HG02610 (cell line): ENCODE measurements around the gene TMEM125.

Experiments used
- ATAC-seq: cut with Tn5 transposase; IDR thresholded peaks from one replicate; pipeline ENCODE4 v1.9.1; 2021; ENCODE audit warnings: mild to moderate bottlenecking, moderate library complexity; ENCODE audit not compliant: unreplicated experiment

TMEM125 gene

DNA sequence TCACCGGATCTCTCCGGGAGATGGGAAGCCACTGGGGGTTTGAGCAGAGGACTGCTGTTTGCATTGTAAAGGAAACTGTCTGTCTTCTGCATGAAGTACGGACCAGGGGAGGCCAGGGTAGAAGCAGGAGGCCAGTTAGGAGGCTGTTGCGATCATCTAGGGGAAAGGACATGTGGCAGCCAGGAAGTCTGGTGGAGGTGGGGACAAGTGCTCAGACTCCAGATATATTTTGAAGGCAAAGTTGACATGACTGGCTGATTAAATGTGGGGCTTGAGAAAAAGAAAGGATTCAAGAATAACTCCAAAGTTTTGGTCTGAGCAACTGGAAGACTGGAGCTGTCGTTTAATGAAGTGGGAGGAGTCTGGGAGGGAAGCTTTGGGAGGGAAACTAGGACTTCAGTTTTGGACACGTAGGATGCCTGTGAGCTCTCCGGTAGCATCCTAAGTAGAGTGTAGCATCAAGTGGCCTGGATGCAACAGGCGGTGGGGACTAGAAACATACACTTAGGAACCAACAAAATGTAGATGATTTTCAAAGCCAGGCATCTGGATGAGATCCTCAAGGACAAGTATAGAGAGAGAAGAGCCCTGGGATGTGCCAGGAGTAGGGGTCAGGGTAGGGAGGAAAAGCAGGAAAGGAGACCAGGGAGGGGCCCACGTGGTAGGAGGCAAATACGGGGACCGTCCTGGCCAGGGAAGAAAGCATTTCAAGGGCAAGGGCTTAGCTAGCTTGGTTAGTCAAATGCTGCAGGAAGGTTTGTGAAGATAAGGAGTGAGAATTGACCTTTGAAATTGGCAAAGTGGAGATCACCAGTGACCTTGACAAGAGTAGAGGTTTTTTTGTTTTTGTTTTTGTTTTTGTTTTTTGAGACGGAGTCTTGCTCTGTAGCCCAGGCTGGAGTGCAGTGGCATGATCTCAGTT lies 19.3 kb downstream of the TMEM125 start:
- ATAC-seq = no peak

DNA sequence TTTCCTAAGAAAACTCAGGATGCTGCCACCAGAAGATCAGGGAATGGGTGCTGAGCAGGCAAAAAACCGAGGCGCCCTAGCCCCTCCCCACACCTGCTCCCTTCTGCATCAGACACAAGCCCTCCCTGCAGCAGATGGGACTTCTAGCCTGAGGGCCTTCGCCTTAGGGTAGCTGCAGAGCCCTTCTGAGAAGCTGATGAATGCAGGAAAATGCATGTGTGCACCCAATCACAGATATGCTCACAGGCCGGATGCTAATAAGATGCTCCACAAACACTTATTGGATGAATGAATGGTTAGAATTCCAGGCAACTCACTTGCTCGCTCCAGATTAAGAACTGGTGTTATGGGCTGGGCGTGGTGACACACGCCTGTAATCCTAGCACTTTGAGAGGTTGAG lies 22.4 kb downstream of the TMEM125 start:
- ATAC-seq = no peak

DNA sequence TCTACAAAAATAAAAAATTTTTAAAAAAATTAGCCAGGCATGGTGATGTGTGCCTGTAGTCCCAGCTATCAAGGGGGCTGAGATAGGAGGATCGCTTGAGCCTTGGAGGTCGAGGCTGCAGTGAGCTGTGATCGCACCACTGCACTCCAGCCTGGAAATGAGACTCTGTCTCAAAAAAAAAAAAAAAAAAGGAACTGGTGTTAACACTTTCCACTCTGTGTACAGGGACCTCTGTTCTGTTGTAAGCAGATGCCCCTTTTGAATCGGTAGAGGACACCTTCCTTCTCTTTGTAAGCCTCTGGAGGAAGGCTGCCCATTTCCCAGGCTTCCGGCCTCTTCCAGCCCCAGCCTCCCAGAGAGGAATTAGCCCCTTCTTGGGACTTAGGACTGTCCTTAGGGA lies 22.9 kb downstream of the TMEM125 start:
- no peak for ATAC-seq

DNA sequence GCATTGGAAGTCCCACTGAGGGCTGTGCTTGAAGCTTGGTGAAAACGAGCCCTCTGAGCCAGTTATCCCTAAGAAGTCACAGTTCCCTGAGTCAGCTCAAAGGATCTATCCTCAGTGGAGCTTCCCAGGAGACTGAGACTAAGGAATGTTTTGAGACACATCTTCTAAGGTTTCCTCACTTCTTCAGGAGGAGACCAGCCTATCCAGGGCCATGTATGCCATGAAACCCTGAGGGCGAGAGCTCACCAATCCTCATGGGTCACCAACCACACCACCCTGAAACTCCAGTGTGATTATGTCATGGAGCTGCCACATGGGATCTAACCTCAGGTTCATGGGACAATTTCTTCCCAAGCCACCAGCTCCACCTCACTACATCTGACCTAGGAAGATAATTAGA lies 23.4 kb downstream of the TMEM125 start:
- no peak for ATAC-seq

DNA sequence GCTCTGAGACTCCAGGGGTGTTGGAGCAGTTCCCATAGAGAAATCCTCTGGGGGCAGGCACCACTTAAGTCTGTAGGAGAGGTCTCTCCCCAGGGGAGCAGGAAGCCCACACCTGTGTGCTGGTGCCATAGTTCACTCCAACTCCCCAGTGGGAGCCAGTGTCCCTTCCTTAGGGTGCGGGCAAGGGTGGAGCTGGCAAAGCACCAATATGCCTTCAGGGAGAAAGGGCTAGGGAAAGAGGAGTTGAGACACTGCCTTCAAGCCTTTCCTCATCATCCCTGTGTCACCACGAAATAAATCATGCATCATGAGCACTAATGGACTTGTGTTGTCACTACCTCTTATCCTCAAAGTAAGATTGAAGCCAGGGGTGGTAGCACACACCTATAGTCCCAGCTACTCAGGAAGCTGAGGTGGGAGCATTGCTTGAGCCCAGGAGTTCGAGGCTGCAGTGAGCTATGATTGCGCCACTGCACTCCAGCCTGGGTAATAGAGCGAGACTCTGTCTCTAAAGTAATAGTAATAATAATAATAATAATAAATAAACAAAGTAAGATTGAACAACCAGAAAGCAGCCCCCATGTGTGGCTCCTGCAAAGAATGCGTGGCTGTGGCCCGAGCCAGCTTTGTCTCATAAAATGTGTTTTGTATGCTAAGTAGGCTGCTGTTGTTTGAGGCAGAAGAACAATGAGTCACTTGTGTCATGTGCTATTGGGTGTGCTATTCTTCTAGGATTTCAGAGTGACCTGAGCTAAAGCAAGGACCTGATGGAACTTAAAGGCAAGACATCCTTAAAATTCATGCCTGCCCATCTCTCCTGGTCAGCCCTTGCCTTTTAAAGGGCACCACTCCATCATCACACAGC lies 24.3 kb downstream of the TMEM125 start:
- no peak for ATAC-seq

DNA sequence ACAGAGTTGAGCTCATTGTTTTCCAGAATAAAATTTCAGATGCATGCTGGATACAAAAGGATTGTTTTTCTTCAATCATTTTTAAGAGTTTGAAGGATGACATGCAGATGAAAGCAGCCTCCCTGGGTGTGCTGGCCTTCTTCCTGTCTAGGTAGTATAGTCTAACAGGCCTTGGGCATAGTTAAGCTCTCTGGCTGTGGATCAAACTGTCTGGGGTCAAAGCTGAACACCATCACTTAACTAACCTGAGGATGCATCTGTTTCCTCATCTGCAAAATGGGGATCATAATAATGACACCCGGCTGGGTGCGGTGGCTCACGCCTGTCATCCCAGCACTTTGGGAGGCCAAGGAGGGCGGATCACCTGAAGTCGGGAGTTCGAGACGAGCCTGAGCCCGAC lies 25.0 kb downstream of the TMEM125 start:
- ATAC-seq = no peak

DNA sequence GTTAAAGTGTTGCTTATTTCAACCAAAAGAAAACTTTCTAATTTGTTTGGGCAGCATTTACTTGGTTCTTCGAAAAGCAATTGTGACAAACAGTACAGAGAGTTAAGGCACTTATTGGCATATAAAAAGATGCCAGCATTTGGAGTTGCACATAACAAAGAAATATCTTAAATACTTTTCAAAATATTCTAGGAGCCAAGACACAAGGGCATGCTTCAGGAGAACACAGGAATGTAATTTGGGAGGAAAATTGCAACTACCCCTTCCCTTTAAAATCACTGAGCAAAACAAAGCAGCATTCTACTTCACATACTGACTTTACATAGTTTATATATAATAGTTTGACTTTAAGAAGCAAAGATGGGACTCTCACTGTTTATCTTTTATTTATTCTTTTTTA lies 26.4 kb downstream of the TMEM125 start:
- no peak for ATAC-seq

DNA sequence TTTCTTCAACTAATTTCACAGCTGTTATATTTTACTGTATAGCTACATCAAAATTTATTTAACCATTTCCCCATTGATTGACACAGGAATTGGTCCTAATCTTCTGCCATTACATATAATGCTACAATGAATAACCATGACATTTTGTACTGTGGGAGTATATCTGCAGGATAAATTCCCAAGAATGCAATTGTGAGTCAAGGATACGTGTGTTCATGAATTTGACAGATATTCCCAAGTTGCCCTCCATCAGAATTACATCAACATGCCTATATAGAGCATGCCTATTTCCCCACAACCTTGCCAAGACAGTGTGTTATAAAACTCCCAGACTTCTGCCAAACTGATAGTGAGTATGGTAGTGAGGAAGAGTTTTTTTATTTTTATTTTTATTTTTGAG lies 28.3 kb downstream of the TMEM125 start:
- ATAC-seq = no peak

DNA sequence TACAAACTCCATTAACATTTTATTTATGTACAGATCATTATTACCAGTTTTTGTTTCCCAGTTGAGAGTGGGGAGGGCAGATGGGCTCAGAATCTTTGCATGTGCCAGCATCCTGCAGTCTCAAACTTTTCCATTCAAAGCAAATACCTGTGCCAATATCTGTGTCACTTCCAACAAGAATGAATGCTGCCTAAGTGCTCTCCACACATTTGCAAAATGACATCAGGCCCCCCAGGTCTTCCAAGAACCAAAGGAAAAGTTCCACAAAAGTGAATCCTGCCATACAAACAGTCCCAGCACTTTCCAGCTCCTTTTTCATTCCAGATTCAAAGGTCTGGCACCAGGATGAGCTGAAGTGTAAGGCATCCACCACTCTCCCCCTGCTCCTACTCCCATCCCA lies 29.3 kb downstream of the TMEM125 start:
- ATAC-seq = no peak

DNA sequence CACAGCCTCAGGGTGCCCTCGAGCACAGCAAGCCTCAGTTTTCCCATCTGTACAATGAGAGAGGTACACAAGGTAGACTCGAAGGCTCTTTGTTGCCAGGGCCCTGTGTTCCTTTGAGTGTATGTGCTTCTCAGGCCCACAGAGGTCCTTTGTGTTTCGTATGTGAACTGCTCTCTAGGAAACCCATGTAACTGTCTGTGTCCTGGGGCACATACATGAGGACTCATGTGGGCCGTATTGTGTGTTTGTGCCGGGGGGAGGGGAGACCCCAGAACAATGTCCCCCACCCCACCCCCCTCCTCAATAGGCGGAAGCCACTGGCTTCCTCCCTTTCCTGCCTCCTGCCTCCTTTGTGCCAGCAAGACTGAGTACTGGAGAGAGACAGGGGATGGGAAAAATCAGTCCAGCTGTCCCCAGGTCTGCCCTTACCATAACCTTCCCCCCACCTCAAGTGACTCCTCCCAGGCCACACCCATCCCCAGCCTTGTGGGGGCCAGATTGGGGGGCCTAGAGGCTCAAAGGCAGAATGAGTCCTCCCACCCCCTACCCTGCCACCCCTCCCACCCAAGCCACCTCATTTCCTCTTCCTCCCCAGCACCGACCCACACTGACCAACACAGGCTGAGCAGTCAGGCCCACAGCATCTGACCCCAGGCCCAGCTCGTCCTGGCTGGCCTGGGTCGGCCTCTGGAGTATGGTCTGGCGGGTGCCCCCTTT lies 30.8 kb downstream of the TMEM125 start, which contains the start of gene TIE1:
Gene TIE1 (plus strand): TSS at position 605 of the 717 bp plus-strand sequence. CDS start 90 bp downstream, at position 695.
- no peak for ATAC-seq

DNA sequence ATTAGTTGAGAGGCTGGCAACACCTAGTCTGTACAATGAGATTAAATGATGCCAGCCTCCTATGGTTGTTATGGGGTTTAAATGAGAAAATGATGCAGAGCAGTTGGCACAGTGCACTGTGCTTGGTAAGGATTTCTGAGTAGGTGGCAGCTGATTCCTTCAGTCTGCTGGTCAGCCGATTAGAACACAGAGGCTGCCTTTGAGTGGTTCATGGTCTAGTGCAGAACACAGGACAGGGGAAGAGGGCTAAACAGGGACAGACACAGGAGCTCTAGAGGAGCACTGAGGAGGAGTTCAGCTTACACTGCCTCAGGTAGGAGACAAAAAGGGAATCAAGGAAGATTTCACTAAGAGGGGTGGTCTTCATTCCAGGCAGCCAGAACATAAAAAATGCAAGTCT lies 32.4 kb downstream of the TMEM125 start:
- no peak for ATAC-seq

DNA sequence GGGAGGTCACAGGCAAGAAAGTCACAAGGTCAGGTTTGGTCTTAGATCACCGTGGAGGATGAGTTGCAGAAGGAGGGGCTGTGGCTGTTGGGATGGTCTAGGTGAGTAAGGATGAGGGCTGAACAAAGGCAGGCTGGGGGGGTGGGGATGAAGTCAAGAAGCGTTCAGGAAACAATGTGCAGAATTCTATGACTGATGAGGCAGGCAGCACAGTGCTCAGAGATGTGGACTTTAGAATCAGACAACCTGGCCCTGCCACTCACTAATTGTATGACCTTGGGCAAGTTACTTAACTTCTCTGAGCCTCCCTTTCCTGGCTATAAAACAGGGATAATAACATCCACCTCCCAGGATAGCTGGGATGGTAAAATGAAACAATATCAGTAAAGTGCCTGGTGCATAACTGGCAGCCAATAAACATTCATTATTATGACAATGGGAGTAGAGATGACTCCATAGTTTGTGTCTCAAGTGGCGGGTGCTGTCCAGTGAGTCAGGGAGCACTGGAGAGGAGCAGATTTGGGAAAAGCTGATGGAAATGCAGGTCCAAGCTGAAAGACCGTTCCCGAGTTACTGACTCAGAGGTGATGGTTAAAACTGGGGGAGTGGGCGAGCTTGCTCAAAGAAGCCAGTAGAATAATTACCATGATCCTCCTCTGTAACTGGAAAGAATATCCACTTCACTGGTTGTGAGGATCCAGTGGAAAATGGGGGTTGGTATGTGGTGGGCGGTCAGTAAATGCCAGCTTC lies 33.1 kb downstream of the TMEM125 start:
- no peak for ATAC-seq

DNA sequence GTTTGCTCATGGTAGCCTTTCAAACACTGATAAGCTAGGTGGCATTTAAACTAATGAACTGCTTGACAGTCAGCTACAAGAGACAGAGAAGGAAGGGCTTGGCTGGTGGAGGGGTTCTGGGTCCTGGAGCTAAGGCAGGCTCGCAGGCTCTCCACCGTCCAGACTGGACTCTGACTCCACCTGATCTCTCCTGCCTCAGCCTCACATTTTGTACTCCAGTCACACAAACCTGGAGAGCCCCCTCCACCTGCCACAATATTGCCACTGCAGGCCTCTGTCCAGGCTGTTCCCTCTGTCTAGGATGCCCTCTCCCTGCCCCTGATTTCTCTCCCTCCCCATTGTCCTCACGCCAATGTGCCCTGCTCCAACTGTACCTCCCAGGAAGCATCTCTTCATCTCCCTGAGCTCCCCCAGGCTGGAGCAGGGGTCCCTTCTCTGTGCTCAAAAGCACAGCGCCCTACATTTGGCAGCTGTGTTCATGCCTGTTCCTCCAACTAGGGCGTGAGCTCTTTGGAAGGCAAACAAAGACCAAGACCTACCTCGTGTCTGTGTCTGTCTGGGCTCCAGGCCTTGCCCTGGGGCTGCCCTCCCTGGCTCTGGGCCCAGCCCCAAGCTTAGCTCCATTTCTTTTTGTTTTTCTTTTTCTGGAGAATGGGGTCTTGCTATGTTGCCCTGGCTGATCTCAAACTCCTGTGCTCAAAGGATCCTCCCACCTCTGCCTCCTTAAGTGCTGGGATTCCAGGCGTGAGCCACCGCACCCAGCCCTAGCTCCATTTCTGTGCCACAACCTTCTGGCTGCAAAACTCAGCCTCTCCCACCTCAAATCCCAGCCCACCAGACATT lies 33.9 kb downstream of the TMEM125 start:
- ATAC-seq = no peak

DNA sequence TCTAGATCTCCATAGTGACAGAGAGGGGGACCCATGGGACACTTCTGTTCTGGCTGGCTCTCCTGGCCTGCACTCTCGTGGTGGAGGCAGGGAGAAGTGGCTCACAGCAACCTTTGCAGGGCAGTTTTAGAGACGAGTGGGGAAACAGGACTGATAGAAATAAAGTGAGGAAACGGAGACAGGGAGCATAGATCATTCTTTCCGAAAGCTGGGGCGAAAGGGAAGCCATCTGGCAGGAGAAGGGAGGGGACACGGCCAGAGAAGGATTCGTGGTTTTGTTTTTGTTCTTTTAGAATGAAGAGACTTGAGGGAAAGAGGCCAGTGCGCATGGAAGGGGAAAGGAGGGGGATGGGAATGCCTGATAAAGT lies 34.5 kb downstream of the TMEM125 start:
- no peak for ATAC-seq

DNA sequence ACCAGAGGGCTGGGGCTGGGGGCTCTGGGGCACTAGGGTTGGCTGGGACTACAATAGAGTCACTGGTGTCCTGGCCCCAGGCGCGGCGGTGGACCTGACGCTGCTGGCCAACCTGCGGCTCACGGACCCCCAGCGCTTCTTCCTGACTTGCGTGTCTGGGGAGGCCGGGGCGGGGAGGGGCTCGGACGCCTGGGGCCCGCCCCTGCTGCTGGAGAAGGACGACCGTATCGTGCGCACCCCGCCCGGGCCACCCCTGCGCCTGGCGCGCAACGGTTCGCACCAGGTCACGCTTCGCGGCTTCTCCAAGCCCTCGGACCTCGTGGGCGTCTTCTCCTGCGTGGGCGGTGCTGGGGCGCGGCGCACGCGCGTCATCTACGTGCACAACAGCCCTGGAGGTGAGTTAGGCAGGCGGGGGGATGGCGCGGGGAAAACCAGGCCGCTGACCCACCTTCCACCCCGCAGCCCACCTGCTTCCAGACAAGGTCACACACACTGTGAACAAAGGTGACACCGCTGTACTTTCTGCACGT lies 35.1 kb downstream of the TMEM125 start:
- no peak for ATAC-seq

DNA sequence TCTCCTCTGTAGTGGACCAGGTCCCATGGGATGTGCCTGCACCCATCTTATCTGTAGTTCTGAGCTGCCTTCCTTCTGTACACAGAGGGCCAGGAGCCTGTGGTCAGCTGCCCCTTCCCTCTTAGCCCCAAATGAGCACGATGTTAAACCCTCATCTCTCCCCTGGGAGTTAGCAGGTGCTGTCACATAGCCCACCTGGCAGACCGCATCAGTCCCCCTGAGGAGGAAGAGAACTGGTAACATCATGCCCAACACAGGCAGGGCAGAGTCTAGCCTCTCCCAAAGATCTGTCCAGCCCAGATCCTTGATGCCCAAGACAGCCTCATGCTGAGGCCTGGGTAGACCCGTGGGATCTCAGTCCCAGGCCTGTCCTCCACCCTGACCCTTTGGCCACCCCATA lies 35.7 kb downstream of the TMEM125 start:
- ATAC-seq = no peak

DNA sequence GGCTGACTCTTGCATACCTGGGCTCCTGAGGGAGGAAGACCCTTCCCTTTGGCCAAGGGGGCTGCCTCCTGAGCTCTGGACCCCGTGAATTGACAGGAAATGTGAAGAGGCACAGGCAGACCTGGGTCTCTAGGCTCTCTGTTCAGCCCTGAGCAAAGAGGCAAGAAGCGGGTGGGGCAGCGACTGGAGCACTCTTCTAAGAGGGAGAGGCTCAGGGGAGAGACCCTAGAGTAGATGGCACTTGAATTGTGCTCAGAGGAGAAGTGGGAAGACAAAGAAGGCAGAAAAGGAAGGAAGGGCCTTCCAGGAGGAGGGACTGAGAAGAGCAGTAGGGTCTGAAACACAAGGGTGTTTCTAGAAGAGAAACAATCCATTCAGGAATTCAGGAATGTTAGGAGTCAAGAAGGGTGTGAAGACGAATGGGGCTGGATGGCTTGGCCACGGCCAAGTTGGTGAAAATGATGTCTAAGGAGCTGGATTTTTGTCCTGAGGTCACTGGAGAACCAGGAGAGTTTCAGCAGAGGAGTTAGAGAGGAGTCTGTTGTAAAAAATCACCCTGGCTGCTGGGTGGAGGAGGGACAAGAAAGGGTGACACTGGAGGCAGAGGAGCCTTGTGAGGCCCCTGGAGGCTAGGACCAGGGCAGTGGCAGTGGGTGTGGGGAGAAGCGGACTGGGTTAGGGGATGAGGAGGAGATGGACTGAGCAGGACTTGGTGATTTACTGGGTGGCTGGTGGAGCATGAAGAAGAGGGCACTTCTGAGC lies 36.3 kb downstream of the TMEM125 start:
- no peak for ATAC-seq

DNA sequence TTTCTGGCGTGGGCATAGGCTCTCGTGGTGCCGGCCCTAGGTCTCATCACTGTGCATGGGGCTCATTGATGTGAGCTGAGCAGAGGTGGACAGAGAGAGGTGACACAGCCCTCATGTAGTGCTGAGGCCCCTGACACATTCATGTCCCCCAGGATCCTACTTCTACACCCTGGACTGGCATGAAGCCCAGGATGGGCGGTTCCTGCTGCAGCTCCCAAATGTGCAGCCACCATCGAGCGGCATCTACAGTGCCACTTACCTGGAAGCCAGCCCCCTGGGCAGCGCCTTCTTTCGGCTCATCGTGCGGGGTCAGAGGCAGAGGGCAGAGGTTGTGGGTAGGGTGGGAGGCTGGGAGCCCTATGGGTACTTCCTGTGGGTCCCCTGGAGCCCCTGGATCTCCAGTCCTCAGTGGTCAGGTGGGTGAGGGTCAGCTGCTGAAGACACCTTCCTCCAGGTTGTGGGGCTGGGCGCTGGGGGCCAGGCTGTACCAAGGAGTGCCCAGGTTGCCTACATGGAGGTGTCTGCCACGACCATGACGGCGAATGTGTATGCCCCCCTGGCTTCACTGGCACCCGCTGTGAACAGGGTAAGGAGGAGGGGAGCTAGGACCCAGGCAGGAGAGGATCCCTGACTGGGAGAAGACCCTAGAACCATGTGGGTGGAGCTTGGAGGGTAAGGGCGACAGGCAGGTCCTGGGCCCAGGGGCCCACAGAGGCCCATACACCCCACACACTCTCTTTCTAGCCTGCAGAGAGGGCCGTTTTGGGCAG lies 37.1 kb downstream of the TMEM125 start:
- ATAC-seq = no peak
